Gastroesophageal sphincter (tissue), 4 donors: ENCODE measurements around the gene PRB4. TPM values are rescaled to one million over a fixed set of nuclear protein-coding genes. Genes with fewer than 3 reads are reported as not detected.

Experiments
- ATAC-seq: fragments of 150-250 bp; one replicate; pipeline ENCODE4 v1.9.1; 2016; ENCODE audit warnings: mild to moderate bottlenecking, moderate library complexity
- H3K27ac ChIP-seq, 4 donors: fragments of 200-600 bp; sonication (generic) in 3 of 4; 1 replicate in 3 of 4; 2 replicates in 1 of 4; pipeline ENCODE4 v1.5.1; 2016 to 2019
- H3K27me3 ChIP-seq: fragments of 200-600 bp; sonication (generic); one replicate; pipeline ENCODE4 v1.5.1; 2019
- H3K36me3 ChIP-seq, 2 donors: fragments of 200-600 bp; sonication (generic); one replicate each; pipeline ENCODE4 v1.5.1; 2019; ENCODE audit warnings: control low read depth in 1 of 2
- H3K4me1 ChIP-seq, 3 donors: fragments of 200-600 bp; sonication (generic); 1 replicate in 2 of 3; 2 replicates in 1 of 3; pipeline ENCODE4 v1.5.1; 2016 to 2019; ENCODE audit warnings: control low read depth in 2 of 3
- H3K4me3 ChIP-seq, 2 donors: fragments of 200-600 bp; sonication (generic); one replicate each; pipeline ENCODE4 v1.5.1; 2019; ENCODE audit warnings: mild to moderate bottlenecking in 1 of 2, moderate library complexity in 1 of 2
- H3K9me3 ChIP-seq, 3 donors: fragments of 200-600 bp; sonication (generic); one replicate each; pipeline ENCODE4 v1.5.1; 2017 to 2019; ENCODE audit warnings: control low read depth in 2 of 3
- EP300 ChIP-seq: sonication (generic); formaldehyde crosslinking; IDR thresholded peaks from one replicate; pipeline ENCODE4 v1.6.1; 2017; ENCODE audit warnings: antibody characterized with exemption, mild to moderate bottlenecking
- POLR2A ChIP-seq, 2 donors: fragments of 450-650 bp; IDR thresholded peaks; one replicate each; pipeline ENCODE4 v1.6.1; 2017; ENCODE audit warnings: antibody characterized with exemption in 2 of 2, mild to moderate bottlenecking in 2 of 2, moderate library complexity in 1 of 2
- POLR2AphosphoS5 ChIP-seq: sonication (generic); formaldehyde crosslinking; IDR thresholded peaks from one replicate; pipeline ENCODE4 v1.6.1; 2017; ENCODE audit warnings: antibody characterized with exemption
- WGBS, 2 donors: methylation state at CpG; one replicate each; pipeline ENCODE4 v1.1.5; 2018; ENCODE audit warnings: low coverage in 1 of 2; 5-methylcytosine and 5-hydroxymethylcytosine counted together
- total RNA-seq, 4 donors: library from RNA; depleted of rRNA; stranded (reverse); fragments of >200 nt; gene quantifications; one replicate each; pipeline ENCODE4 v1.1.0, GENCODE V29; 2016
- TF ChIP-seq, protein P1 (sequence below), 4 experiments: fragments of 200-600 bp in 2 of 4; fragments of 450-650 bp in 2 of 4; sonication (generic) in 1 of 4; IDR thresholded peaks; one replicate each; pipeline ENCODE4 v1.5.1; 2017 to 2019; ENCODE audit warnings: antibody characterized with exemption in 4 of 4, mild to moderate bottlenecking in 2 of 4, moderate library complexity in 2 of 4

The PRB4 gene
- total RNA-seq, 4 donors from 2014 or later: not detected

GRCh38 chr12:11321980-11322379 is 11.7 kb upstream of the PRB4 start:
- Histone ChIP-seq H3K9me3 (peaks cover 0 to 27% (median 0%) of the 10 kb centered on the region in 3 donors), H3K27ac (no peak overlapping the region), H3K36me3 (no peaks in the 10 kb centered on the region), H3K27me3 (no peaks in the 10 kb centered on the region), H3K4me1 (no peaks in the 10 kb centered on the region), H3K4me3 (no peak overlapping the region)
- no peak for ATAC-seq
- WGBS, 2 donors: 73 to 74% methylated on average over 2 of the region's 2 CpGs
- no peak for TF ChIP-seq EP300
- TF ChIP-seq POLR2AphosphoS5: no peak
- no peak for TF ChIP-seq POLR2A (IDR thresholded peaks at IDR 0.05)
- TF ChIP-seq, protein P1, sequence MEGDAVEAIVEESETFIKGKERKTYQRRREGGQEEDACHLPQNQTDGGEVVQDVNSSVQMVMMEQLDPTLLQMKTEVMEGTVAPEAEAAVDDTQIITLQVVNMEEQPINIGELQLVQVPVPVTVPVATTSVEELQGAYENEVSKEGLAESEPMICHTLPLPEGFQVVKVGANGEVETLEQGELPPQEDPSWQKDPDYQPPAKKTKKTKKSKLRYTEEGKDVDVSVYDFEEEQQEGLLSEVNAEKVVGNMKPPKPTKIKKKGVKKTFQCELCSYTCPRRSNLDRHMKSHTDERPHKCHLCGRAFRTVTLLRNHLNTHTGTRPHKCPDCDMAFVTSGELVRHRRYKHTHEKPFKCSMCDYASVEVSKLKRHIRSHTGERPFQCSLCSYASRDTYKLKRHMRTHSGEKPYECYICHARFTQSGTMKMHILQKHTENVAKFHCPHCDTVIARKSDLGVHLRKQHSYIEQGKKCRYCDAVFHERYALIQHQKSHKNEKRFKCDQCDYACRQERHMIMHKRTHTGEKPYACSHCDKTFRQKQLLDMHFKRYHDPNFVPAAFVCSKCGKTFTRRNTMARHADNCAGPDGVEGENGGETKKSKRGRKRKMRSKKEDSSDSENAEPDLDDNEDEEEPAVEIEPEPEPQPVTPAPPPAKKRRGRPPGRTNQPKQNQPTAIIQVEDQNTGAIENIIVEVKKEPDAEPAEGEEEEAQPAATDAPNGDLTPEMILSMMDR (IDR thresholded peaks at IDR 0.05): no peak

DNA sequence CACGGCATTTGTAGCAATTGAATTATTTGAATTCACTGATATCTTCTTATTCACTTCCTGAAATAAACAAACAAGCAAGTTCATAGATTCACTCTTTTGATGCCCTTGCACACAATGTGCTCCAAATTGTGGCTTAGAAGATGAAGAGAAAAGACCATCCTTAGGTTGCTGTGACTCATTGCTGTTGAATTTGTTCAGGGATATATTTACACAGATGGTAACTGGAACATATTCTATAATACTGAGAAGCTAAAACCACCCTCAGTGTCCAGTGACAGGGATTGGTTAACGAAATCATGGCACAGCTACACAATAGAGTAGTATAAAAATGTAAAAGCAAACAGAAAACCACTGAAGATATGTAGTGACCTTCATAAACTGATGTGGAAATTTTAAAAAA is 3.1 kb downstream of the PRB4 start:
- no peak overlapping the region for H3K4me3 ChIP-seq
- no peaks in the 10 kb centered on the region for H3K27me3 ChIP-seq
- no peak overlapping the region for H3K27ac ChIP-seq
- H3K4me1 ChIP-seq: no peaks in the 10 kb centered on the region
- TF ChIP-seq POLR2AphosphoS5 (no peak), POLR2A (IDR thresholded peaks at IDR 0.05) (no peak), EP300 (no peak)
- TF ChIP-seq, protein P1 (IDR thresholded peaks at IDR 0.05): no peak
- ATAC-seq: no peak
- H3K9me3 ChIP-seq: peaks cover 0 to 32% (median 0%) of the 10 kb centered on the region in 3 donors
- 60 to 92% methylated on average over 2 of the region's 2 CpGs for WGBS, 2 donors
- H3K36me3 ChIP-seq: no peaks in the 10 kb centered on the region

GRCh38 chr12:11273449-11273848 is 36.8 kb downstream of the PRB4 start:
- TF ChIP-seq, protein P1 (IDR thresholded peaks at IDR 0.05): no peak
- TF ChIP-seq POLR2A (IDR thresholded peaks at IDR 0.05) (no peak), EP300 (no peak), POLR2AphosphoS5 (no peak)
- WGBS, 2 donors: 43 to 53% methylated on average over 3 of the region's 3 CpGs
- no peak for ATAC-seq

DNA sequence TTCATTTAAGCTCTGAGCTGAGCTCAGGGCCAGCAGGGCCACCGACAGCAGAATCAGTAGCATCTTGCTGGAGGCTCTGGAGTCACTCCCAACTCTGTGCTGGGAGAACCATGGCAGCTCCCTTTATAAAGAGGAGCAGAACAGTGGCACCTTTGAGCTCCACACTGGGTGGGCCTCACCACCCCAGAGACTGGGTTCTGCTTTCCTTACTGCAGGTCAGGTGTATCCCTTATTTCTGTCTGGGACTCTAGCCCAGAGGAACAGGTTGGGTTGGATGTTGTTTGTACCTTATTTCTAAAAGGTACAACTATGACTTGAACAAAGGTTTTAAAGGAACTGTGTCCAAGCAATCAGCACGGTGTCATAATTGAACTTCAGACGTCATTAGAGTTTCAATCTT is 40.6 kb downstream of the PRB4 start, which contains the start of gene PRB3:
Gene PRB3, minus strand, starts transcription at position 101 of the 400 bp plus-strand sequence. Its CDS starts 38 bp downstream, at position 63.
- no peaks in the 10 kb centered on the region for H3K36me3 ChIP-seq
- no peaks in the 10 kb centered on the region for H3K27me3 ChIP-seq
- TF ChIP-seq POLR2AphosphoS5 (no peak), POLR2A (IDR thresholded peaks at IDR 0.05) (no peak), EP300 (no peak)
- TF ChIP-seq, protein P1 (IDR thresholded peaks at IDR 0.05): no peak
- no peaks in the 10 kb centered on the region for H3K9me3 ChIP-seq
- 70 to 80% methylated on average over 3 of the region's 3 CpGs for WGBS, 2 donors
- no peak for ATAC-seq
- H3K4me1 ChIP-seq: no peaks in the 10 kb centered on the region
- no peak within 1 kb of the TSS for H3K27ac ChIP-seq
- H3K4me3 ChIP-seq: no peak within 1 kb of the TSS

More at GRCh38 chr12:11273449-11273848, 36.8 kb downstream of the PRB4 start:
- Histone ChIP-seq H3K27ac (no peak overlapping the region), H3K4me3 (no peak overlapping the region), H3K36me3 (no peaks in the 10 kb centered on the region), H3K4me1 (no peaks in the 10 kb centered on the region), H3K27me3 (no peaks in the 10 kb centered on the region), H3K9me3 (no peaks in the 10 kb centered on the region)

GRCh38 chr12:11264501-11264900 is 45.7 kb downstream of the PRB4 start:
- no peak overlapping the region for H3K4me3 ChIP-seq
- no peaks in the 10 kb centered on the region for H3K4me1 ChIP-seq
- ATAC-seq: no peak
- WGBS, 2 donors: 90 to 100% methylated on average over 1 of the region's 1 CpG
- no peak overlapping the region for H3K27ac ChIP-seq
- no peak for TF ChIP-seq EP300
- no peak for TF ChIP-seq POLR2A (IDR thresholded peaks at IDR 0.05)
- TF ChIP-seq, protein P1 (IDR thresholded peaks at IDR 0.05): no peak
- TF ChIP-seq POLR2AphosphoS5: no peak
- H3K27me3 ChIP-seq: no peaks in the 10 kb centered on the region
- H3K36me3 ChIP-seq: no peaks in the 10 kb centered on the region
- H3K9me3 ChIP-seq: peaks cover 0 to 32% (median 0%) of the 10 kb centered on the region in 3 donors
